Cardiac septum (tissue), 1 donor: ENCODE measurements around the gene SIX2. TPM values are rescaled to one million over a fixed set of nuclear protein-coding genes. Genes with fewer than 3 reads are reported as not detected.
"Not testable (repeated sequence)": the region's sequence is repeated elsewhere in the genome, so short reads cannot be mapped to it uniquely, and the experiment has no call there.

Source experiments
- DNase-seq: peaks from one replicate; pipeline ENCODE4 v3.0.0-alpha.2; 2020; ENCODE audit warnings: low spot score
- intact Hi-C: fragments of 100-400 bp; cut with DNase I; formaldehyde crosslinking; loops from one replicate; pipeline ENCODE4 v1.14.0; 2022
- long read RNA-seq: library from polyadenylated mRNA; unstranded; transcript quantifications from one replicate; pipeline ENCODE4 v2.0.0, GENCODE V29; 2021
- total RNA-seq: library from RNA; stranded (reverse); fragmentation: NEBNext Ultra II Directional; extraction: Animal tissue kit (Norgen Biotek cat#: 25700); gene quantifications from one replicate; pipeline ENCODE4 v1.2.1, GENCODE V29; 2021
- donor health status: DM: no; HTN: no; CAD: no.

The SIX2 gene
- total RNA-seq = 0.89 TPM
- long read RNA-seq, partial matches to known transcripts = 0 of 1 reads
- long read RNA-seq, other reads (novel, unspliced or antisense) = 0 of 1 reads

GRCh38 chr2:45009303-45009927 lies at the start of gene SIX2:
TSS of gene SIX2 (minus strand) at chr2:45009452. CDS start at chr2:45009110, 342 bp downstream.
- peak; percentile 90 for DNase-seq
- intact Hi-C loops = no loop called here

- DNase-seq = no peak
- intact Hi-C loops = no loop called here
These were observed 45.9 kb upstream of the SIX2 start for GRCh38 chr2:45055162-45055605.

- no peak for DNase-seq
- intact Hi-C loops = no loop called here
These were observed 44.7 kb upstream of the SIX2 start for GRCh38 chr2:45053966-45054365.

GRCh38 chr2:45052388-45052928 lies 43.2 kb upstream of the SIX2 start:
- intact Hi-C loops = no loop called here
- DNase-seq = no peak

GRCh38 chr2:45049569-45050336 lies 40.5 kb upstream of the SIX2 start:
- intact Hi-C loops = no loop called here
- no peak for DNase-seq

GRCh38 chr2:45047301-45047700 lies 38.0 kb upstream of the SIX2 start:
- intact Hi-C loops = no loop called here
- DNase-seq = no peak

GRCh38 chr2:45046786-45047185 lies 37.5 kb upstream of the SIX2 start:
- DNase-seq = no peak
- intact Hi-C loops = no loop called here

- intact Hi-C loops = no loop called here
These were observed 36.5 kb upstream of the SIX2 start for GRCh38 chr2:45045706-45046105.

GRCh38 chr2:45044916-45045315 lies 35.7 kb upstream of the SIX2 start:
- no peak for DNase-seq
- intact Hi-C loops = no loop called here

More at GRCh38 chr2:45045706-45046105, 36.5 kb upstream of the SIX2 start:
- DNase-seq = no peak

GRCh38 chr2:45043174-45043573 lies 33.9 kb upstream of the SIX2 start:
- intact Hi-C loops = no loop called here

GRCh38 chr2:45042401-45042800 lies 33.1 kb upstream of the SIX2 start:
- intact Hi-C loops = no loop called here
- DNase-seq = no peak

More at GRCh38 chr2:45043174-45043573, 33.9 kb upstream of the SIX2 start:
- DNase-seq = no peak

- no peak for DNase-seq
- intact Hi-C loops = no loop called here
These were observed 31.5 kb upstream of the SIX2 start for GRCh38 chr2:45040786-45041185.

- intact Hi-C loops, DNase-seq: not testable (repeated sequence)
These were observed 30.6 kb upstream of the SIX2 start for GRCh38 chr2:45039804-45040203.

GRCh38 chr2:45038861-45039260 lies 29.6 kb upstream of the SIX2 start:
- intact Hi-C loops, DNase-seq: not testable (repeated sequence)

GRCh38 chr2:45033302-45033701 lies 24.1 kb upstream of the SIX2 start:
- intact Hi-C loops = no loop called here
- DNase-seq = no peak

- intact Hi-C loops = no loop called here
- DNase-seq = no peak
These were observed 21.8 kb upstream of the SIX2 start for GRCh38 chr2:45031028-45031427.

GRCh38 chr2:45030553-45030952 lies 21.3 kb upstream of the SIX2 start:
- intact Hi-C loops = no loop called here
- no peak for DNase-seq

GRCh38 chr2:45029215-45029614 lies 20.0 kb upstream of the SIX2 start:
- intact Hi-C loops = no loop called here
- no peak for DNase-seq

- no peak for DNase-seq
- intact Hi-C loops = no loop called here
These were observed 19.0 kb upstream of the SIX2 start for GRCh38 chr2:45028276-45028675.

GRCh38 chr2:45026924-45027450 lies 17.7 kb upstream of the SIX2 start:
- no peak for DNase-seq

More at GRCh38 chr2:45026924-45027450, 17.7 kb upstream of the SIX2 start:
- intact Hi-C loops = no loop called here
